Fibroblast of peridontal ligament (primary cell): Measurements from ENCODE around the gene GNRH2.
"Not testable (repeated sequence)": the region's sequence is repeated elsewhere in the genome, so short reads cannot be mapped to it uniquely, and the experiment has no call there.

ENCODE experiments used
- DNase-seq: peaks from one replicate; pipeline ENCODE4 v3.0.0-alpha.2; 2010; ENCODE audit errors: extremely low read depth

GNRH2 gene, protein sequence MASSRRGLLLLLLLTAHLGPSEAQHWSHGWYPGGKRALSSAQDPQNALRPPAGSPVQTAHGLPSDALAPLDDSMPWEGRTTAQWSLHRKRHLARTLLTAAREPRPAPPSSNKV

DNA sequence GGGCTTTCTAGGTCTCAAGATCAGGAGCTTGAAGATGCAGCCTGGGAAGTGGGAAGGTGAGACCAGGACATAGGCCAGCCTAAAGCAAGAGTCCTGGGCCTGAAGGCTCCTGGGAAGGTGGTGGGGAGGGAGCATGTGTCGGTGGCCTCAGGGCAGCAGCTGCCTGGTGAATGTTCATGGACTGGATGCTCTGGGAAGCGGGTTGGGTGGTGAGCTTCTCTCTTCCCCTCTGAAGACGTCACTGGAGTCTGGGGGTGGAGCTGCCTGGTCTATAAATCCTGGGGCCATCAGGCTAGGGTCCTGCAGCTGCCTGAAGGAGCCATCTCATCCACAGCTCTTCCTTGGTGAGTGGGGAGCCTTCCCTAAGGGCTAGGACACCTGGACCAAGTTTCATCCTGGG is at the start of gene GNRH2:
Gene GNRH2 (plus strand): TSS at position 301 of the 400 bp plus-strand sequence. CDS start 793 bp downstream, outside the sequence.
- DNase-seq = no peak

- DNase-seq = no peak
These were observed 47.6 kb upstream of the GNRH2 start for GRCh38 chr20:2995796-2996195.

DNA sequence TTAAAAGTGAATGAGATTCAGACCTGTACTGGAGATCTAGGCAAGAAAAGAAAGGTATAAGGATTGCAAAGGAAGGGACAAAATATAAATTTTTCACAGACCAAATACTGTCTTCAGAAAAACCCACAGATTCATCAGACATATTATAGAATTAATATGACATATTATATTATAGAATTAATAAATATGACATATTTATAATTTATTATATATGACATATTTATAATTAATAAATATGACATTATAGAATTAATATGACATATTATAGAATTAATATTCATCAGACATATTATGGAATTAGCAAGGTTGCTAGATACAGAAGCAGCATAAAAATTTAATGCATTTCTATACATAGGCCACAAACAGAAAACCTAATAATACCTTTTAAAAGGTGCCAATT is 44.7 kb upstream of the GNRH2 start:
- DNase-seq = no peak

DNA sequence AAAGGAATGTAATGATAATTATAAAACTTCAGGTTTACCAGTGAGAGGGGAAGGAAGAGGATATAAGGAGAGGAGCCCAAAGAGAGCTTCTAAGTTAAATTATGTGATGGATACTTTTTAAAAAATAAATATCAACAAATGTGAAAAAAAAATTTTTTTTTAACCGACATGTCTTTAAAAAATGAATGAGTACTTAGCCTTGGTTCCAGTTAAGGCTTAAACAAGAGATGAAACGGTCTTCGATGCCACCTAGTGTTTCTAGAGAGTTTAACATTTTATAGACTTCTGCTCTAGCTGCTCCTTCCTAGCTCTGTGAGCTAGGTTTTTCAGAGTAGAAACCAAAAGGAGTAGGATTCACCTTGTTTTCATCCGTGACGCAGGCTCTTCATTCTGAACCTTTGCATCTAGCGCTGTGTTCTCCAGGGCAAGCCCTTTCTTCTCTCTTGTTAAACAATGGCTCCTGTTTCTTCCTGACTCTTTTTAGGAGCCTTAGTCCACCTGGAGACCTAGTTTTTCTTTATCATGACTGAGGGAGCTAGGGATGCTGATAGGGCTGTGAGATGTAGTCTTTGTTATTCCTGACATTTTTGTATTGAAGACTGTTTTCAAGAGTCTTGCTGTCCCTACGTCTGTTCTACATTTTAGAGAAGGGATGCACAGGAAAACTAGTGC is 42.4 kb upstream of the GNRH2 start:
- peak; percentile 75 for DNase-seq

DNA sequence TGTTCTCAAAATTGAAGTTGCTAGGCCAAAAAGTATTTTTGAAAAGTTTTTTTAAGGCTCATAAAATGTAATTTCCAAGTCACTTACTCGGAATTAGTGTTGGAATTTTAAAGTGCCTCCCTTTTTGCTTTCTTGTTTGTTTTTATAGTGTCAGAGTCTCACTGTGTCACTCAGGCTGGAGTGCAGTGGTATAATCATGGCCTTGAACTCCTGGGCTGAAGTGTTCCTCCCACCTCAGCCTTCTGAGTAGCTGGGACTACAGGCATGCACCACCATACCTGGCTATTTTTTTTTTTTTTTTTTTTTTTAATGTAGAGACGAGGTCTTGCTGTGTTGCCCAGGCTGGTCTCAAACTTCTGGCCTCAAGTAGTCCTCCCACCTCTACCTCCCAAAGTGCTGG is 40.0 kb upstream of the GNRH2 start:
- DNase-seq = no peak

- peak; percentile 27 for DNase-seq
These were observed 32.3 kb upstream of the GNRH2 start for GRCh38 chr20:3010985-3011723.

GRCh38 chr20:3011752-3012151 is 31.7 kb upstream of the GNRH2 start:
- DNase-seq = no peak

DNA sequence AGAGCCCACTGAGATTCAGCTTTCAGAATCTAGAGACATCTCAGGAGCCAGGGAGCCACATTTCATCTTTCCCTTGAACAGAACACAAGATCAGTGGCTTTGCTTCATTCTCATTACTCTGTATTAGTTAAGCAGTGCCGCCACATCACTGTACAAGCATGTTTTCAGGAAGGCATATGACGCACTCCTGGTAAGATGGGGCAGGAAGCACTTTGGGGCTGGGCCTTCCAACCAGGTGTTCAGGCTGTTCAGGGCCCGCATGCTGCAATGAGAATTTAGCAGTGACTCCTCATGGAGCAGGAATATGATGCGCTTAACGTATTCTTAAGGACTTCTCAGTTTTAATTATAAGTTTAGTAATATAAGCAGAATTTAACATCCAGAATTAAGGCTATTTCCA is 29.7 kb upstream of the GNRH2 start:
- no peak for DNase-seq

DNA sequence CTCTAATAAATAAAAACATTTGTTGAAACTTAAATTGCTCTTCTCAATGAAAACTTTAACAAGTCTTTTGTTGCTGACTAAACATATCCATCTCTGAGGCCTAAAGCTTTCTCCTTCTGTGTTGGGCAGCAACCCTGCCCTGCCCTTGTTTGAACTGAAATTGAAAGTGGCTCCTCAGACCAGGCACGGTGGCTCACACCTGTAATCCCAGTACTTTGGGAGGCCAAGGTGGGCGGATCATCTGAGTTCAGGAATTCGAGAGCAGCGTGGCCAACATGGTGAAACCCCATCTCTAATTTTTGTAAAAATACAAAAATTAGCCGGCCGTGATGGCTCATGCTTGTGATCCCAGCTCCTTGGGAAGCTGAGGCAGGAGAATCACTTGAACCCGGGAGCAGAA is 29.2 kb upstream of the GNRH2 start:
- no peak for DNase-seq

GRCh38 chr20:3014662-3015061 is 28.8 kb upstream of the GNRH2 start:
- no peak for DNase-seq

- not testable (repeated sequence) for DNase-seq
These were observed 28.1 kb upstream of the GNRH2 start for GRCh38 chr20:3015302-3015701.

DNA sequence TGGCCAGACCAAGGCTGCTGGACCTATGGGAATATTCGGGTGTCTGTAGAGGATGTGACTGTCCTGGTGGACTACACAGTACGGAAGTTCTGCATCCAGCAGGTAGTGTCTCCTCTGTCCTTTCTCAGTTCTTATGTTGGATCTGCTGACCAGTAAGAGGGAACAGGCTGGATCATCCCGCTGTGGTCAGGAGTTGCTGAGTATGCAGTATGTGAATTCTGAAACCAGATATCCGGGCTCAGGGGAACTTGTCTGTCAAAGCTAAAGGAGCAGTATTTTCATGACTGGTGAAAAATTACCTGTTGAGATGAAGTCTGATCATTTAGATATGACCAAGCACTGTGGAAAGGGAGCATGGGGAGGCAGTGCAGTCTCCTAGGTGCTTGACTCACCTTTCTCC is 22.1 kb upstream of the GNRH2 start:
- DNase-seq = no peak

DNA sequence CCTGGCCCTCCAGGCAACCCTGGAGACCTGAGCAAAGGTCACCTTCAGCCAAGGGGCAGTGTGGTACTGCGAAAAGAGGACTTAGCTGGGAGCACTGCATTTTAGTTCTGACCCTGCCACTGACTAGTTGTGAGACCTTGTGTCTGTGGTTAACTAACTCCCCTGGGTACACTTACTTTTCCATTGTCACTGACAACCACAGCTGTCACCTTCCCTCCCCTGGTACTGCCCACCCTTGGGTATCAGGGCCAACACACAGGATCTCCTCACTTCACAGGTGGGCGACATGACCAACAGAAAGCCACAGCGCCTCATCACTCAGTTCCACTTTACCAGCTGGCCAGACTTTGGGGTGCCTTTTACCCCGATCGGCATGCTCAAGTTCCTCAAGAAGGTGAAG is 21.6 kb upstream of the GNRH2 start:
- DNase-seq = no peak

DNA sequence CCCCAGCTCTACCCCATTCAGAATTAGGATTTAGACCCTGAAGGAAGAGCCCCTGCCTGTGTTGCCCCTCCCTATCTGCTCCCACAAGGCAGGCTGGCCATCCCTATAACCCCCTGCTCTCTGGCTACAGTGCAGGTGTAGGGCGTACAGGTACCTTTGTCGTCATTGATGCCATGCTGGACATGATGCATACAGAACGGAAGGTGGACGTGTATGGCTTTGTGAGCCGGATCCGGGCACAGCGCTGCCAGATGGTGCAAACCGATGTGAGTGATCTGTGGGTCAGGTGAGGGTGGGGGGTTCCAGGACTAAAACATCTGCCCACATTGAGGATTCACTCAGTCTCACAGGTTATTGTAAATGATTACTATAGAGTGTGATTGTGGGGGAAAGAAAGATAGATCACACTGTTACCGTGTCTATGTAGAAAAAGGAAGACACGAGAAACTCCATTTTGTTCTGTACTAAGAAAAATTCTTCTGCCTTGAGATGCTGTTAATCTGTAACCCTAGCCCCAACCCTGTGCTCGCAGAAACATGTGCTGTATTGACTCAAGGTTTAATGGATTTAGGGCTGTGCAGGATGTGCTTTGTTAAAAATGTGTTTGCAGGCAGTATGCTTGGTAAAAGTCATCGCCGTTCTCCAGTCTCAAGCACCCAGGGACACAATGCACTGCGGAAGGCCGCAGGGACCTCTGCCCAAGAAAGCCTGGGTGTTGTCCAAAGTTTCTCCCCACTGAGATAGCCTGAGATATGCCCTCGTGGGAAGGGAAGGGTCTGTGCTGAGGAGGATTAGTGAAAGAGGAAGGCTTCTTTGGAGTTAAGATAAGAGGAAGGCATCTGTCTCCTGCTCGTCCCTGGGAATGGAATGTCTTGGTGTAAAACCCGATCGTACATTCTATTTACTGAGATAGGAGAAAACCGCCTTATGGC is 20.6 kb upstream of the GNRH2 start:
- not testable (repeated sequence) for DNase-seq

GRCh38 chr20:3027987-3028386 is 15.4 kb upstream of the GNRH2 start:
- DNase-seq = no peak

- no peak for DNase-seq
These were observed 11.8 kb upstream of the GNRH2 start for GRCh38 chr20:3031524-3032147.

DNA sequence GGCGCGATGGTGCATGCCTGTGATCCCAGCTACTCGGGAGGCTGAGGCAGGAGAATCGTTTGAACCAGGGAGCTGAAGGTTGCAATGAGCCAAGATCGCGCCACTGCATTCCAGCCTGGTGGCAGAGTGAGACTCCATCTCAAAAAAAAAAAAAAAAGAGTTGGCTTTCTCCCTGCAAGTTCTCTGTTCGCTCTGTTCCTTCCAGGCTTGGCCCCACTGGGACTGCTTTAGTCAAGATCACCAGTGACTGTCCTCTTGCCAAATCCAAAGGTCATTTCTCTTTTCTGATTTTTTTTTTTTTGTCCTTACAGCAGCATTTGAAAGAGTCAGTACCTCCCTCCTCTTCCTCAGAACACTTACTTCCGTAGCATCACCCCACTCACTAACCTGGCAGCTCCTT is 10.8 kb upstream of the GNRH2 start:
- no peak for DNase-seq

DNA sequence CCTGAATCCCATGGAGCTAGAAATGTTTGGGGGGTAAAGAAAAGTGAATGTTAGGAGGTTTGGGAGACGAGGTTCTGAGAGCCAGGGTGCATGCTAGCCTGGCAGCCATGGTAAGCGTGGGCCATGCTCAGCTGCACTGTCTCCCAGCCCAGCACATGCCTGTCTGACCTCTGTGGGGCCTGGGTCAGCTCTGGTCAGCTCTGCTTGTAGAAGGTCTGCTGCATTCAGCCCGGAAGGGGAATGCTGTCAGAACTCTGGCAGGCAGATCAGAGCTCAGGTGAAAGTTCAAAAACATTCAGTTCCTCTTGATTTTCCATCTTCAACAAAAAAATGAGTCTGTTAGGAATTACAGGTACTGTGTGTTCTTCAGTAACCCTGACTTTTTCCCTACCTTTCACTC is 5.8 kb upstream of the GNRH2 start:
- no peak for DNase-seq

DNA sequence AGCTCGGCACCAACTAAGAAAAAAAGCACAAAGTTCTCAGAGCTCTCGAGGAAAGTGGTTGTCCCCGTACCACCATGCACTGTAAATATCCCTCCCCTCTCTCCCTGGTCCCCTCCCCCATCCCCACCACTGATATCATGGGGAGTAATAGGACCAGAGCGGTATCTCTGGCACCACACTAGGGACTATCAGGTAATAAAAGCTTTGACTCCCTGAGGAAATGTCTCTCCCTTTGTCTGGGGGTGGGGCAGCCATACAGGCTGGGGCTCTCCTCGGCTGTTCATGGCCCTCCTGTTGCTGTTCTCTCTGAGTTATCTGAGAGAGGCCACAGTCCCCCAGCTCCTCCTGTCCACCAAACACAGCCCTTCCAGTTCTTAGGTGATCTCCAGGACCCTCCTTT is 5.0 kb upstream of the GNRH2 start:
- DNase-seq = no peak

DNA sequence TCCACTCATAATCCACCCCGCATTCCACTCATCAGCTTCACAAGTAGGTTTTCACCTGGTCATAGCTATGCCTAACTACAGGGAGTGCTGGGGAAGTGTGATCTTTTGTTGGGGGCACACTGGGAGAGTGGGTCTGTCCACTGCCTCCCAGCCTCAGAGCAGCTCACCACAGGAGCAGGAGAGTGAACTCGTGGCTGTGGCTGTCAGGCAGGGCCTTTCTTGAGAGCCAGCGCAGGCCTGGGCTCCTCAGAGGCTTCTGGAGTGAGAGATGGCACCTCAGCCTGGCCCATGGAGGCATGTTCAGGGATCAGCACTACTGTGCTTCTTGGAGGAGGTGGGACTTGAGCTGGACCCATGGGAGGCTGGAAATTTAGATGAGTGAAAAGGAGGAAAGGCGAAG is 4.0 kb upstream of the GNRH2 start:
- no peak for DNase-seq

DNA sequence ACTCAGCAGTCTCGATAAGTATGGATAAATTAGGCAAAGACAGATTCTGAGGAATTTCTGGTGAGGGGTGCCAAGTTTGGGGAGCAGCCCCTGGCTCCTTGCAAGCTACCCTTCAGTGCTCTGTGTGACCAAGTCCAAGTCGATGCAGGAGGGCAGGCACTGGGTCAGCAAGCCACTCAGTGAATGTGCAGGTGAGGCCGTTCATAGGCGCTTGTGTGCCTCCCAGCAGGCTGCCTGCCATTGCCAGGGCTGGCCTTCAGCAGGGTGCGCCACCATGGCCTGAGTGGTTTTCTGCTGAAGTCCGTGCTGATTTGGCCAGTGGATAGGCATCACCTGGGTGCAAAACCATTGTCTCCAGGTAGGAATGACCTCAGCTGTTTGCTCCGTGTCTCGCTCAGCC is 3.3 kb upstream of the GNRH2 start:
- no peak for DNase-seq
